Right forelimb (tissue), 1 donor: ENCODE results near the gene PRKAG1.
A peak's percentile ranks its signal among the peaks of the same experiment; 100 is the strongest.

Experiments used
- DNase-seq: peaks from one replicate; pipeline ENCODE4 v3.0.0-alpha.2; 2018

Gene PRKAG1

GRCh38 chr12:48980389-48980952 lies 38.1 kb downstream of the PRKAG1 start:
- no peak for DNase-seq

GRCh38 chr12:48979602-48980388 lies 38.8 kb downstream of the PRKAG1 start:
- DNase-seq: peak; percentile 57

DNA sequence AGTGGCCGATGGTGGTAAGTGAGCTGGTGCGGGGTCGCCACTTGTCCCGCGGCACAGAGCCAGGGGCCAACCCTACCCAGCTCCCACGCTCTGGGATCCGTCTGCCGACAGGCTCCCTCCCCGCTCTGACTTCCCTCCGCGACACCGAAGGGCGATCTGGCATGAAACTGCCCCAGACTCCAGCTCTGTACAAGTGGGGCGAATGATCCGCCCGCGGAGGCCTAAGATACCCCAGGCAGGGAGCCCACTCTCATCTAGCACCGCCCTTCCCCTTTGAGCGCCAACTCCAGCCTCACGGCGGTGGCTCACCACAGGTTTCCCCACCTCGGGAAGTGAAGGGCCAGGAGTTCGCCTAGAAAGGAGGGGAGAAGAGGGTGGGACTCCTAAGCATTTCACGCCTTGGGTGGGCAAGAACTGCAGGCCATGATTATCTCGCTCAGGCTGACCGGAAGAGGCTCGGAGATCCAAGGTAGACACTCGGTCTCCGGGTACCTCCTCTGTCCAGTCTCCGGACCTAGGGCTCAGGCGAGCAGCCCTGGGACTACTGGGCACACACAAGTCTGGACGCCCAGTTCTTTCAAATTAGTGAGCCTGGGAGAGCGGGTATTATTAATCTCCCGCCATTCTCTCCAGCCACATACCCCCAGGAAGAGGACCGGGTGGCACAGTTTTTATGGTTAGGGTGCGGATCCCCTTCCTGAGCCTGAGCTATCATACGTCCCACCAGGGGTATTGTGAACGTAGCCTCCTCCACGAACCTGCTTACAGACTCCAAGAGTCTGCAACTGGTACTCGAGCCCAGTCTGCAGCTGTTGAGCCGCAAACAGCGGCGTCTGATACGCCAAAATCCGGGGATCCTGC lies 39.6 kb downstream of the PRKAG1 start:
- peak; percentile 51 for DNase-seq

- DNase-seq: no peak
These were observed 40.3 kb downstream of the PRKAG1 start, which contains the start of gene WNT1 for GRCh38 chr12:48978291-48978740. WNT1 (plus strand) TSS chr12:48978322; CDS start chr12:48978651, 329 bp downstream.

DNA sequence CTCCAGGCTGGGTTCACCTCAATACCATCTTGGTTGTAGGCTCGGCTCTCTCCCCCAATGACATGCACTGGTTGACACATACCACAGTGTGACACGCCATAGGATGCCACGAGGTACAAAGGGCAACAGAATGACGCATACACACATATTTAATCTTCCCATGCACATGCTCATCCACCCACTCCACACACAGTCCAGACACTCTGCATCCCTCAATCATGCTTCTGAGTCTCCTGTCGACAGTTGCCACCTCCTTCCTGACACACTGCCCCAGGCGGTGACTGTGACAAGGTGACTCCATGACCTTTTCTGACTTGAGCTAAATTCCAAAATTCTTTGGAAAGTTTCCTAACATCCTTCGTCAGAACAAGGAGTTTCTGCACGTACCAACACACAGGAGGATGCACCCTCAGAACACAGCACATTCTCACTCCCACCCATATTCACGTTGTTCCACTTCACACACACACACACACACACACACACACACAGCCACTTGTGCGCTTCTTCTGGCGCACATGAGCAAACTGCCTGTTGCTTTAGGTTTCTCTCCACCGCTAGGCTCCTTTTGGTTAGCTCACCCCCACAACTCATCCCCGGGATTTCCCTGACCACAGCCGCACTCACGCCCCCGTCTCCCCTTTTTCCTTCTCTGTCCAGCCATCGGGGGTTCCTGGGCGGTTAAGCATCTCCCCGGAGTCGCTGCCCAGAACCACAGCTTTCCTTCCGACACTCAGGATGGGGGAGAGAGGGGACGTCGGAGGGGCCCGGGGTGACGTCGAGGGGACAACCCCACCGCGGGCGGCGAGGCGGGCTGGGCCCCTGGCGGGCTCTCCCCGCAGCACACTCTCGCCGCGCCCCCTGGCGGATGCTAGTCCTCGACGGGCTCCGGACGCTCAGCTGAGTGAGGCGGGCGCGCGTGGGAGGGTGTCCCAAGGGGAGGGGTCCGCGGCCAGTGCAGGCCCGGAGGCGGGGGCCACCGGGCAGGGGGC lies 41.0 kb downstream of the PRKAG1 start:
- DNase-seq: peak; percentile 73

- peak; percentile 56 for DNase-seq
These were observed 44.5 kb downstream of the PRKAG1 start for GRCh38 chr12:48973941-48974673.

- DNase-seq: peak; percentile 51
These were observed 45.0 kb downstream of the PRKAG1 start for GRCh38 chr12:48973531-48973930.

DNA sequence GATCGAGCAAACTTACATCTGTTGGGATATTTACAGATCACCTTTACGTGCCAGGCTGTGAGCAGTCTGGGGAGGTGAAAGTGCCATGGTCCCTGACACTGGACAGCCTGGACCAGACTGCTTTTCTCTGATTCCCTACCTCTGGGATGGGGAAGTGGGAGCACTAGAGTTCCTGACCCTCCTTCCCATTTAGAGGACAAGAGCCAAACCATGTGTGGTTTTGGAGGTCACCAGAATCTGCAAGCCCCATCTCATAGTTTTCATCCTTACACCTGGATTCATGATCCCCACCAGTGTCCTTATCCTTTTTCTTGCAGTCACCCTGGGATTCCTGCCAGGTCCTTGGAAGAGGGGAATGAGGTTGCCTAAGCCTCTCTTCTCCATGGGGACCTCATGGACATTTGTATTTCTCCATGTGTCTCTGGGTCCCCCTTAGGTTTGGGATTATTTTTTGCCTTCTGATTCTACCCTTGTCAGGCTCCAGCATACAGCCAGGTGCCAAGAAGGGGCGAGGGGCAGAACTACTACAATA lies 45.6 kb downstream of the PRKAG1 start:
- no peak for DNase-seq

GRCh38 chr12:48972213-48972951 lies 46.2 kb downstream of the PRKAG1 start:
- DNase-seq: peak; percentile 45

DNA sequence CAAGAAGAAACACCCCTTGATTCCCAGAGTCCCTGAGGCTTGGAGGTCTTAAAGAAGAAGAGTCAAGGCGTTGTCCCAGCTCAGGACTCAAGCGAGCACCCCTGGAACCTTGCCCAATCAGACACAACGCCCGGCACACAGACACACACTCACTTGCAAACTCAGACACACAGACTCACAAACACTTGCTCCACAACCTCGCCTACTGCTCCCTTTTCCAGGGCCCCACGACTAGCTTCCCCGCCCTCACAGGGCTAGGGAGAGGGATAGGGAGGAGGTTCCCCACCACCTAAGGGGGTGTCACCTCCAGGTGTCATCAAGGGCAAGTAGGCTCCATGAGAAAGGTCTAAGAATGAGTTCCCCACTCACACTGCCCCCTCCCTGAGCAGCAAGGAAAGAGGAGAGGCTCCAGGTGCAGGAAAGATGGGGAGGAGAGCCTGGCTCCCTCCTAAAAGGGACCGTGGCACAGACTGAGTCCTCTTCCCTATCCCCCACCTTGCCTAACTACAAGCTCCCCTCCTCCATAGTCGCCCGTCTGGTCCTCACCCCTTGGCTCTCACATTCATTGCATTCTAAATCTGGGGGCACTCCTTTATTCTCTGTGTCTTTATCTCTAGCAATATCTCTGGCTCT lies 47.8 kb downstream of the PRKAG1 start:
- DNase-seq: no peak

- DNase-seq: peak; percentile 56
These were observed 48.5 kb downstream of the PRKAG1 start for GRCh38 chr12:48969833-48970701.

DNA sequence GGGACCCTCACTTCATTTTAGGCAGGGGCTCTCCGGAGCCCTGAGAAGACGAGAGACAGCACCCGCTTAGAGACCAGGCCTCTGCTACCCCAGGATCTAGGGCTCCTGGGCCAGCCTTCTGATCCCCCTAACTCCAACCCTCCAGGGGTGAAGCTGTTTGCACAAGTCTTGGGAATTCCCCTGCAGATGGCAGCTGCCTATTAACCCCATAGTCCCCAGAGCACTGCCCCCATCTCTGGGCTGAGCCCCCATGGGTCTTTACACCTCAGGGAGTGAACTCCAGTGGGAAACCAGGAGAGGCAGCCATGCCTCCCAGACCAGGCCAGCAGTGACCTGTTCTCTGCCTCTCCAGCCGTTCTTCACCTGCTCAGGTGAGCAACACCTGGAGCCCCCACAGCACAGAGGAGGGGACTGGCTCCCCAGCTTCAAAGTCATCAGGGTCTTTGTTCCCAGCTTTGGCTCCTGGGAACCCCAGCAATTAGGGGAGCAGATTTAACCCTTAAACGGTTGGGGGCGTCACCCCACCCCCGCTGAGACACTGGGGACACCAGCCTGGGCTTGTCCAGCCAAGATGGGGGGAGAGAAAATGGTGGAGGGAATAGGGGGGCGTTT lies 49.3 kb downstream of the PRKAG1 start:
- no peak for DNase-seq

DNA sequence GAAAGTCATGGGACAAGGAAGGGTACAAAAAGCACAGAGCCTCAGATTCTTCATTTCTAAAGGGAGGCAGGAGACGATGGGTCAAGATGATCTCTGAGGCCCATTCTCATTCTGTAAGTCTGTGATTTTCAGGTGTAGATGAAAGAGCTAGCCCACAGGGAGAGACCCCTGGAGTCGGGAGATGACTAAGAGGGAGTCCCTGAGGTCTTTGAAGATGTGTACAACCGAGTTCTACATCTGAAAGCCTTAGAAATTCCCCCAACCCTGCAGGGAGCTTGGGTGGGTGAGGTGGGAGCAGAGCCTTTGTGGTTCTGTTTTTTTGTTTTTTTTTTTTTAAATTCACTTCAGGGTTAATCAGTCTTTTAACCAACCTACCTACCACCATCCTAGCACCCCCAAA lies 50.1 kb downstream of the PRKAG1 start:
- DNase-seq: no peak

DNA sequence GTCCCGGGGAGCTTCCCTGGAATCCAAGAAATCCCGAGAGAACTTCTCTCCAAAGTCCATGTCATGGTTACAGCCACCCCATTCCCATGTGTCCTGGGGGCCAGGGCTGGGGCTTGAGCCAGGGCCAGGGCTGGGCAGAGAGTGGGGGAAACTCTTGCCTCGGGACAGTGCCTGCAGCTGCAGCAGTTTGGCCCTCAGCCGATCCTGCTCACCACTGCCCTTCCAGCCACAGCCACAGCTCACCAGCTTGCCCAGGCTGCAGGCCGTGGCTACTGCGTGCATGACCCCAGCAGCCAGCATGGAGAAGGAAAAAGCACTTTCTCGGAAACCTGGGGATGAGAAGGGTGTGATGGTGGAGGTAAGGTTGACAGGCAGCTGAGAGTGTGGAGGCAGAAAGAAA lies 50.6 kb downstream of the PRKAG1 start:
- DNase-seq: no peak

GRCh38 chr12:48966177-48966895 lies 52.2 kb downstream of the PRKAG1 start:
- no peak for DNase-seq

DNA sequence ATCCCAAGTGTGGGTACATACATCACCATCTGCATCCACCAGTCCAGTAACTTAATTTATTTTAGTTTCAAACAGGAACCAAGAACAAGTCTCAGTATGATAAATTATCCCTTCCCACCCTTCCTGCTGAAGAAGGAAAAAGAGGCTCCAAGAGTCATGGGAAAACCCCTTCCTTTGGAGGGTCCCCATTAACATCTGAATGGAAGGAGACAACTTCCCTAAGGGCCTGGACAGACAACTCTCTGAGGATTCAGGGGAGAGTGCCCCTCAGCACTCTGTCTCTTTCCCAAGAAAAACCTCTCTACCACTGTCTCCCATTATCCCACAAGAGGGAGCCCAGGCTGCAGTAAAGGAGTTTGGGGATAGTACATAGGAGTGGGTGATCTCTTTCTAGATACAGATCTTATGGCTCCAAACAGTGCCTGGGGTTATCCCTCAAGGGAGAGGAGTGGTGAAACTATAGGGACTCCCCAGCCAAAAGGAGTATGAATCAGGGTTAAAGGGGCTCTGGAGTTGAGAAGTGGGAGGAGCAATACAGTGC lies 53.2 kb downstream of the PRKAG1 start:
- no peak for DNase-seq

- DNase-seq: no peak
These were observed 56.8 kb downstream of the PRKAG1 start for GRCh38 chr12:48961801-48962200.
